ENCODE measurements around the gene KIAA1755. TPM values are rescaled to one million over a fixed set of nuclear protein-coding genes. Genes with fewer than 3 reads are reported as not detected.
A peak's percentile ranks its signal among the peaks of the same experiment; 100 is the strongest.

The KIAA1755 gene
- polyA plus RNA-seq, 1 of the 3 experiments (the other 2 are of a cell fraction) = 0.54 TPM

DNA sequence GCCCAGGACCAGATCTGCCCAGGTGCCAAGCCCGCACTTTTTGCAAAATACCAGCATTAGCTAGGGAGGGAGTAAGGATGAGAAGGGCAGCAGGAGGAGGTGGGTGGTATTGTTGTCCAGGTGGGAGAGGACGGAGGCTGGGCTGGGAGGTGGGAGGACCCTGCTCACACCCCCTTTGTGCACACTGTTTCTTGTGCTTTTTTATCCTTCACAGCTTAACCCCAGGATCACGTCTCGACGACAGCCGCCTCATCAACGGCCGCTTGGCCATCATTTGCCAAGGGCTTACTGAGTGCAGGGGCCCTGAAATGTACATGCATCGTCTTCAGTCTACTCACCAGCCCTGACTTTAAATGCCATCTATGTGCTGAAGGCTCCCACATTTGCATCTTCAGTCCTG is 83.3 kb downstream of the KIAA1755 start:
- H3K4me3 ChIP-seq (ENCODE audit: low read depth in 2 of 2, low read length in 1 of 2) = no peak overlapping the region
- ChIA-PET POLR2A (no interaction called here), CTCF (no interaction called here)
- WGBS (ENCODE audit: low lambda C conversion rate) = 98% methylated on average over 9 of the region's 9 CpGs
- peaks cover 10 to 13% of the 10 kb centered on the region in 2 experiments for H3K4me1 ChIP-seq (ENCODE audit: control insufficient read depth in 1 of 2, insufficient read depth in 2 of 2, low read depth in 1 of 2, low read length in 1 of 2)
- no peaks in the 10 kb centered on the region for H3K27me3 ChIP-seq (ENCODE audit: insufficient read depth)
- H3K79me2 ChIP-seq (ENCODE audit: insufficient read depth) = no peaks in the 10 kb centered on the region
- no peak overlapping the region for H3K9ac ChIP-seq
- no peaks in the 10 kb centered on the region for H3K9me3 ChIP-seq
- no peaks in the 10 kb centered on the region for H4K20me1 ChIP-seq (ENCODE audit: insufficient read depth)
- TF ChIP-seq RXRA (IDR thresholded peaks at IDR 0.05; ENCODE audit: borderline replicate concordance, low read depth) (no peak), TCF12 (IDR thresholded peaks at IDR 0.05) (no peak), TAF1 (IDR thresholded peaks at IDR 0.05; ENCODE audit: borderline replicate concordance, low read depth, low read length) (no peak), EP300 (IDR thresholded peaks at IDR 0.05; ENCODE audit: borderline replicate concordance in 1 of 2, low read depth in 1 of 2, low read length in 1 of 2) (no peak), RCOR1 (IDR thresholded peaks at IDR 0.05; ENCODE audit: low read length) (no peak), GATA2 (CRISPR knock-in tag; IDR thresholded peaks at IDR 0.05) (no peak), GABPA (IDR thresholded peaks at IDR 0.05; ENCODE audit: low read depth) (no peak)
- TF ChIP-seq, protein P1, sequence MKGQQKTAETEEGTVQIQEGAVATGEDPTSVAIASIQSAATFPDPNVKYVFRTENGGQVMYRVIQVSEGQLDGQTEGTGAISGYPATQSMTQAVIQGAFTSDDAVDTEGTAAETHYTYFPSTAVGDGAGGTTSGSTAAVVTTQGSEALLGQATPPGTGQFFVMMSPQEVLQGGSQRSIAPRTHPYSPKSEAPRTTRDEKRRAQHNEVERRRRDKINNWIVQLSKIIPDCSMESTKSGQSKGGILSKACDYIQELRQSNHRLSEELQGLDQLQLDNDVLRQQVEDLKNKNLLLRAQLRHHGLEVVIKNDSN (IDR thresholded peaks at IDR 0.05; ENCODE audit: borderline replicate concordance, low read depth) = no peak
- TF ChIP-seq, protein P2, sequence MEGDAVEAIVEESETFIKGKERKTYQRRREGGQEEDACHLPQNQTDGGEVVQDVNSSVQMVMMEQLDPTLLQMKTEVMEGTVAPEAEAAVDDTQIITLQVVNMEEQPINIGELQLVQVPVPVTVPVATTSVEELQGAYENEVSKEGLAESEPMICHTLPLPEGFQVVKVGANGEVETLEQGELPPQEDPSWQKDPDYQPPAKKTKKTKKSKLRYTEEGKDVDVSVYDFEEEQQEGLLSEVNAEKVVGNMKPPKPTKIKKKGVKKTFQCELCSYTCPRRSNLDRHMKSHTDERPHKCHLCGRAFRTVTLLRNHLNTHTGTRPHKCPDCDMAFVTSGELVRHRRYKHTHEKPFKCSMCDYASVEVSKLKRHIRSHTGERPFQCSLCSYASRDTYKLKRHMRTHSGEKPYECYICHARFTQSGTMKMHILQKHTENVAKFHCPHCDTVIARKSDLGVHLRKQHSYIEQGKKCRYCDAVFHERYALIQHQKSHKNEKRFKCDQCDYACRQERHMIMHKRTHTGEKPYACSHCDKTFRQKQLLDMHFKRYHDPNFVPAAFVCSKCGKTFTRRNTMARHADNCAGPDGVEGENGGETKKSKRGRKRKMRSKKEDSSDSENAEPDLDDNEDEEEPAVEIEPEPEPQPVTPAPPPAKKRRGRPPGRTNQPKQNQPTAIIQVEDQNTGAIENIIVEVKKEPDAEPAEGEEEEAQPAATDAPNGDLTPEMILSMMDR (IDR thresholded peaks at IDR 0.05) = no peak
- H2AFZ ChIP-seq (ENCODE audit: low read depth) = no peak overlapping the region
- DNase-seq = no peak
- H3K36me3 ChIP-seq (replicated peaks in 1 of 2; ENCODE audit: control insufficient read depth in 1 of 2, insufficient read depth in 2 of 2, low read length in 1 of 2) = no peaks in the 10 kb centered on the region
- H3K9me2 ChIP-seq = no peaks in the 10 kb centered on the region
- H3K4me2 ChIP-seq = no peak overlapping the region
- H3K27ac ChIP-seq (ENCODE audit: low read depth in 2 of 2, low read length in 1 of 2) = no peak overlapping the region
- H3F3A ChIP-seq (replicated peaks; ENCODE audit: insufficient read depth) = peaks cover 9% of the 10 kb centered on the region

DNA sequence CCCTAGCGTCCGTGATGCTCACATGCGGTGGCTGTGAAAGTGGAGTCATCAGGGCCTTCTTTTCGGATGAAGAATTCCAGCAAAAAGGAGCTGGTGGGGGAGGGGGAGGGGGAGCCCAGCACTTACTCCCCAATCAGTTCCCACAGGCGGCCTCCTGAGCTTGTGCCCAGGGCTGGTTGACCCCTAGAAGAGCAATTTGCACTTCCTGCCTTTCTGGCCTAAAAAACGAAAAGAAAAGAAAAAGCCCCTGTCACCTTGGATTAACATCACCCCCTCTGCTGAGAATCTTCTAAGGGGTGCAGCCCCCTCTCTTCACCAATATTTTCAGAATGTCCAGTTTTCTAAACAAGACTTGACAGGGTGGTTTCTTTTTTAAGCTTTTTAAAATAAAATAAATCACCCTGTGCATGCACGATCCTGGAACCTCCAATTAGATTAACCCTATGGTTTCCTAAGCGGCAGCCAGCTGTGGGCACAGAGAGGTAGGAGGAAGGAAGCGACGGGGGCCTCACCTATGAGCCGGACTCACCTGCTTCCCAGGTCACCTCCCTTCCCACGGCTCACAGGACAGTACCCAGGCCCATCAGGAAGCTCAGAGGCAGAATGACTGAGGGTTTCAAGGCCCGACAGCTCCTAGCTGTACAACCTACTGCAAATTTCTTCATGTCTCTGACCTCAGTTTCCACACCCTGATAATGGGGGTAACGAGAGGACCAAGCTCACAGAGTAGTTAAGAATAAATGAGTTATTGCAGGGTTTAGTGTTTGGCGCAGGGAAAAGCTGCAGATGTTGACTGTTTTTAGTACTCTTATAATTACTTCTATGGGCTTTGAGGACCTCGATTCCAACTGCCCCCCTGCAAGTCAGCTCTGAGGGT is 85.0 kb downstream of the KIAA1755 start:
- ChIA-PET POLR2A (no interaction called here), CTCF (interaction anchor here (0.7 to 1.7 kb wide), 9 partner anchors 9 to 611 kb away, joined by 3 to 13 read pairs (median 4); no protein-coding TSS in a partner anchor)
- 73% methylated on average over 16 of the region's 16 CpGs for WGBS (ENCODE audit: low lambda C conversion rate)

More for the DNA sequence above, 85.0 kb downstream of the KIAA1755 start:
- Histone ChIP-seq H3K9me2 (no peaks in the 10 kb centered on the region), H3K79me2 (ENCODE audit: insufficient read depth) (no peaks in the 10 kb centered on the region), H3K4me1 (ENCODE audit: control insufficient read depth in 1 of 2, insufficient read depth in 2 of 2, low read depth in 1 of 2, low read length in 1 of 2) (peaks cover 13 to 18% of the 10 kb centered on the region in 2 experiments), H3K9ac (no peak overlapping the region), H2AFZ (ENCODE audit: low read depth) (no peak overlapping the region), H3K36me3 (replicated peaks in 1 of 2; ENCODE audit: control insufficient read depth in 1 of 2, insufficient read depth in 2 of 2, low read length in 1 of 2) (no peaks in the 10 kb centered on the region), H3K4me3 (ENCODE audit: low read depth in 2 of 2, low read length in 1 of 2) (no peak overlapping the region), H3K27ac (ENCODE audit: low read depth in 2 of 2, low read length in 1 of 2) (no peak overlapping the region), H3K4me2 (no peak overlapping the region), H4K20me1 (ENCODE audit: insufficient read depth) (no peaks in the 10 kb centered on the region), H3F3A (replicated peaks; ENCODE audit: insufficient read depth) (peaks cover 5% of the 10 kb centered on the region), H3K9me3 (no peaks in the 10 kb centered on the region), H3K27me3 (ENCODE audit: insufficient read depth) (no peaks in the 10 kb centered on the region)
- DNase-seq = no peak
- TF ChIP-seq, protein P3, sequence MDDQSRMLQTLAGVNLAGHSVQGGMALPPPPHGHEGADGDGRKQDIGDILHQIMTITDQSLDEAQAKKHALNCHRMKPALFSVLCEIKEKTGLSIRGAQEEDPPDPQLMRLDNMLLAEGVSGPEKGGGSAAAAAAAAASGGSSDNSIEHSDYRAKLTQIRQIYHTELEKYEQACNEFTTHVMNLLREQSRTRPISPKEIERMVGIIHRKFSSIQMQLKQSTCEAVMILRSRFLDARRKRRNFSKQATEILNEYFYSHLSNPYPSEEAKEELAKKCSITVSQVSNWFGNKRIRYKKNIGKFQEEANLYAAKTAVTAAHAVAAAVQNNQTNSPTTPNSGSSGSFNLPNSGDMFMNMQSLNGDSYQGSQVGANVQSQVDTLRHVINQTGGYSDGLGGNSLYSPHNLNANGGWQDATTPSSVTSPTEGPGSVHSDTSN (IDR thresholded peaks at IDR 0.05) = peak; percentile 58
- TF ChIP-seq MXI1 (IDR thresholded peaks at IDR 0.05; ENCODE audit: low read depth, low read length) (no peak), EP300 (IDR thresholded peaks at IDR 0.05; ENCODE audit: borderline replicate concordance in 1 of 2, low read depth in 1 of 2, low read length in 1 of 2) (peak in 1 of 2 experiments; percentile 32; a peak in 1 of 4 replicates), TCF12 (IDR thresholded peaks at IDR 0.05) (0 out of 2 replicates have a peak, but pooled peaks have one; percentile 17)
- TF ChIP-seq, protein P4, sequence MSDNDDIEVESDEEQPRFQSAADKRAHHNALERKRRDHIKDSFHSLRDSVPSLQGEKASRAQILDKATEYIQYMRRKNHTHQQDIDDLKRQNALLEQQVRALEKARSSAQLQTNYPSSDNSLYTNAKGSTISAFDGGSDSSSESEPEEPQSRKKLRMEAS (IDR thresholded peaks at IDR 0.05; ENCODE audit: low read depth) = no peak

Measured in SK-N-SH (cell line).